Adrenal gland (tissue), 12 donors: ENCODE results near the gene FEV. TPM values are rescaled to one million over a fixed set of nuclear protein-coding genes. Genes with fewer than 3 reads are reported as not detected.

Source experiments
- DNase-seq, 7 donors: peaks; one replicate each; pipeline ENCODE4 v3.0.0-alpha.2; 2019 to 2020
- H3K27ac ChIP-seq, 5 donors: fragments of 200-600 bp; sonication (generic) in 4 of 5; 1 replicate in 3 of 5; 2 replicates in 2 of 5; pipeline versions ENCODE4 v1.5.1 to v1.8.0; 2016 to 2020; ENCODE audit warnings: mild to moderate bottlenecking in 1 of 5
- H3K27me3 ChIP-seq: fragments of 200-600 bp; 2 replicates; pipeline ENCODE4 v1.8.0; 2021
- H3K36me3 ChIP-seq, 2 donors: fragments of 200-600 bp; replicated peaks in 1 of 2; 1 replicate in 1 of 2; 2 replicates in 1 of 2; pipeline versions ENCODE4 v1.5.1 to v1.8.0; 2018 to 2022
- H3K4me1 ChIP-seq, 2 donors: fragments of 200-600 bp; replicated peaks in 1 of 2; 1 replicate in 1 of 2; 2 replicates in 1 of 2; pipeline versions ENCODE4 v1.5.1 to v1.8.0; 2018 to 2021
- H3K4me3 ChIP-seq, 4 donors: fragments of 200-600 bp; sonication (generic) in 3 of 4; one replicate each; pipeline ENCODE4 v1.5.1; 2016 to 2018
- H3K9me3 ChIP-seq, 3 donors: fragments of 200-600 bp; sonication (generic) in 1 of 3; replicated peaks in 1 of 3; 1 replicate in 2 of 3; 2 replicates in 1 of 3; pipeline versions ENCODE4 v1.5.1 to v1.8.0; 2016 to 2021
- CTCF ChIP-seq, 6 experiments: fragments of 450-650 bp in 4 of 6; fragments of 200-600 bp in 2 of 6; sonication (generic) in 1 of 6; IDR thresholded peaks; 1 replicate in 5 of 6; 2 replicates in 1 of 6; pipeline versions ENCODE4 v1.5.1 to v1.8.0; 2016 to 2021; ENCODE audit warnings: antibody characterized with exemption in 6 of 6, mild to moderate bottlenecking in 2 of 6, moderate library complexity in 1 of 6
- POLR2A ChIP-seq, 2 donors: fragments of 450-650 bp; IDR thresholded peaks; one replicate each; pipeline ENCODE4 v1.6.1; 2017; ENCODE audit warnings: antibody characterized with exemption in 2 of 2, mild to moderate bottlenecking in 2 of 2, moderate library complexity in 1 of 2
- WGBS, 4 donors: extraction: QIAGEN DNeasy Blood & Tissue Kit in 2 of 4; methylation state at CpG; one replicate each; pipeline versions ENCODE4 v1.1.5 to v1.1.7; 2013 to 2017; 5-methylcytosine and 5-hydroxymethylcytosine counted together
- intact Hi-C, 2 donors: fragments of 100-400 bp; cut with DNase I; formaldehyde crosslinking; loops; one replicate each; pipeline versions ENCODE4 v1.14.1 to v1.15.0; 2022 to 2023
- polyA plus RNA-seq, 3 donors: library from polyadenylated mRNA; stranded (reverse); fragments of 200-250 nt in 2 of 3; fragments of 350-450 nt in 1 of 3; fragmentation: Illumina TruSeq in 1 of 3; extraction: RNeasy Lipid Tissue Mini Kit (QIAGEN cat#74804) in 1 of 3; gene quantifications; one replicate each; pipeline ENCODE4 v1.2.3, GENCODE V29; 2013 to 2014
- total RNA-seq, 9 donors: library from RNA; depleted of rRNA in 4 of 9; stranded (reverse); fragments of >200 nt in 4 of 9; fragments of 120-200 nt in 1 of 9; fragmentation: NEBNext Ultra II Directional in 1 of 9; extraction: Animal tissue kit (Norgen Biotek cat#: 25700) in 1 of 9; gene quantifications; one replicate each; pipeline versions ENCODE4 v1.1.0 to v1.2.4, GENCODE V29; 2013 to 2023
- donor health status: healthy with polysubstance abuse.
- donor health status: Bipolar disorder and iron deficiency.
- donor health status: DM: yes; HTN: yes; CAD: no.
- donor health status: DM: no; HTN: no; CAD: no.
- donor health status: DM: no; HTN: no; CAD: no.
- donor health status: DM: yes; HTN: yes; CAD: no.

FEV gene
- total and polyA plus RNA-seq, 12 donors = 0.22 to 16.5 (median 3.1) TPM; not detected in 4

GRCh38 chr2:219019436-219019835 is 34.5 kb upstream of the FEV start:
- no peaks in the 10 kb centered on the region for H3K36me3 ChIP-seq
- intact Hi-C loops = no loop called here
- H3K27me3 ChIP-seq = no peaks in the 10 kb centered on the region
- no peaks in the 10 kb centered on the region for H3K9me3 ChIP-seq
- DNase-seq = no peak
- WGBS, 4 donors = 85 to 90% (median 87%) methylated on average over 3 to 6 of the region's 6 CpGs
- no peak overlapping the region for H3K4me3 ChIP-seq
- no peaks in the 10 kb centered on the region for H3K4me1 ChIP-seq
- no peak overlapping the region for H3K27ac ChIP-seq
- TF ChIP-seq POLR2A (IDR thresholded peaks at IDR 0.05) = no peak
- TF ChIP-seq CTCF (IDR thresholded peaks at IDR 0.05) = no peak

- intact Hi-C loops = no loop called here
- Histone ChIP-seq H3K4me1 (no peaks in the 10 kb centered on the region), H3K27me3 (no peaks in the 10 kb centered on the region), H3K36me3 (no peaks in the 10 kb centered on the region), H3K9me3 (no peaks in the 10 kb centered on the region), H3K27ac (no peak overlapping the region), H3K4me3 (no peak overlapping the region)
- TF ChIP-seq CTCF (IDR thresholded peaks at IDR 0.05) (no peak), POLR2A (IDR thresholded peaks at IDR 0.05) (no peak)
- no peak for DNase-seq
- WGBS, 4 donors = 69 to 87% (median 83%) methylated on average over 5 to 10 of the region's 10 CpGs
These were observed 33.7 kb upstream of the FEV start for GRCh38 chr2:219018726-219019125.

GRCh38 chr2:219018286-219018685 is 33.3 kb upstream of the FEV start:
- intact Hi-C loops = no loop called here
- no peak for DNase-seq
- H3K27me3 ChIP-seq = no peaks in the 10 kb centered on the region
- no peaks in the 10 kb centered on the region for H3K36me3 ChIP-seq
- WGBS, 4 donors = 77 to 93% (median 83%) methylated on average over 3 to 7 of the region's 7 CpGs
- no peaks in the 10 kb centered on the region for H3K9me3 ChIP-seq
- H3K4me3 ChIP-seq = no peak overlapping the region
- TF ChIP-seq POLR2A (IDR thresholded peaks at IDR 0.05) = no peak
- no peak for TF ChIP-seq CTCF (IDR thresholded peaks at IDR 0.05)
- no peak overlapping the region for H3K27ac ChIP-seq
- H3K4me1 ChIP-seq = no peaks in the 10 kb centered on the region

- H3K4me1 ChIP-seq = no peaks in the 10 kb centered on the region
- WGBS, 4 donors = 68 to 79% (median 76%) methylated on average over 10 to 14 of the region's 14 CpGs
- no peak for DNase-seq
- no peak overlapping the region for H3K4me3 ChIP-seq
- TF ChIP-seq CTCF (IDR thresholded peaks at IDR 0.05) (no peak), POLR2A (IDR thresholded peaks at IDR 0.05) (no peak)
- no peaks in the 10 kb centered on the region for H3K36me3 ChIP-seq
- H3K9me3 ChIP-seq = no peaks in the 10 kb centered on the region
- no peak overlapping the region for H3K27ac ChIP-seq
- intact Hi-C loops = no loop called here
- no peaks in the 10 kb centered on the region for H3K27me3 ChIP-seq
These were observed 32.4 kb upstream of the FEV start for GRCh38 chr2:219017201-219017931.
